GM21723 (cell line): Measurements from ENCODE around the gene SYT7.

ENCODE experiments used
- ATAC-seq: cut with Tn5 transposase; IDR thresholded peaks from one replicate; pipeline ENCODE4 v1.9.1; 2021; ENCODE audit warnings: mild to moderate bottlenecking, moderate library complexity; ENCODE audit not compliant: unreplicated experiment

The SYT7 gene

DNA sequence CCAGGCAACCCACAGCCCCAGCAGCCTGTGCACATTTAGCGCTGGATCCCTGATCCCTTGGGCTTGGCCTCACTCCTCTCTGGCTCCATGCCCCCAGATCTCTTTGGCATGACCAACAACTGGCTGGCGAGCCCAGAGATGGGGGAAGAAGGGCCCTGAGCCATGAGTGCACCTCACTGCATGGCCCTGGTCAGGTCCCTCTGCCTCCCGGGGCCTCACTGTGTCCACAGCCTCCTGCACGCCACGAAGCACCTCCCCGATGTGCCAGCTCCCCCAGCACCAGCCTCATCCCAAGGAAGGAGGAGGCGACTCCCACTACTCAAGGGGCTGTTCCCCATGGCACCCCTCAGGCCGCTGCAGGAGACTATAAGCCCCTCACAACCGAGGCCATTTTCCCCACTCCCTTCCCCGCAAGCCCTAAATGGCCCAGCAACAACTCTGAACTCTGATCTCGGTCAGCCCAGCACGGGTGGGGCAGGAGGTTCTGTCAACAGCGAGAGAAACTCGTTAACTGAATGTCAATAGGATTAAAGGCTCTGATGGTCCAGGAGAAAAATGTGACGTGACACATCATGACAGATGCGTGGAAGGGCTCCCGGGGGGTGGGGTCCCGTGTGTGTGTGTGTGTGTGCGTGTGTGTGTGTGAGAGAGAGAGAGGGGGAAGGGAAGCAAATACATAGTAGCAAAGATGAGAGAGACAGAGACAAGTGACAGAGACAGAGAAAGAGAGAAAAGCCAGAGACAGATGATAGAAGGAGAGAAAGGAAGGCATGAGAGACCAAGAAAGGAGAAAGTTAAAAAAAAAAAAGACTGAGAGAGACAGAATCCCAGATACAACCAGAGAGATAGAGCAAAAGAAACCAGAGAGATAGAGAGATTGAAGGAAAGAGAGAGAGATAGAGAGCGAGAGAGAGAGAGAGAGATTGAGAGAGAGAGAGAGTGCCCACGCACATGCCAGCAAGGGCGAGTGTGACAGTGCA lies 28.4 kb upstream of the SYT7 start:
- no peak for ATAC-seq

DNA sequence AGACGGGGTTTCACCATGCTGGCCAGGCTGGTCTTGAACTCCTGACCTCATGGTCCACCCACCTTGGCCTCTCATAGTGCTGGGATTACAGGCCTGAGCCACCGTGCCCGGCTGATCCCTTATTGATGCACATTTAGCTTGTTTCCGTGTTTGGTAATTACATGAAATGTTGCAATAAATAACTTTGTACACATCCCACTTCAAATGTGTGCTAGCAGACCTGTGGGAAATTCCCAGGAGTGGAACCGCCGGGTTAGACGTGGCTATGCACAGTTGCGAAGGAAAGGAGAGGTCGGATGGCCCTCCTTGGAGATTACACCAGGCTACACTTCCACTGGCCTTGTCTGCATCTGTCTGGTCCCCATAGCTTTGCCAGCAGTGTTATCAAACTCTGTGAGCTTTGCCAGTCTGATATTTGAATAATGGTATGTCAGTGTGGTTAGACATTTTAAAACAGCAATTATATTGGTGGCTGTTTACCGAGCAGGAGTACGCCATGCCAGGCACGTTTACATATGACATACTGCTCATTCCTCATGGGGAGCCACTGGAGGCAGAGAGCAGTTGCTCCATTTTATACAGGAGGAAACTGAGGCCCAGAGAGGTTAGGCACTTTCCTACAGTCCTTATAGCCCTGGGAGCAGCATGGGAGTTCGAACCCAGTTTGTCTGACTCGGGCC lies 27.2 kb upstream of the SYT7 start:
- no peak for ATAC-seq

DNA sequence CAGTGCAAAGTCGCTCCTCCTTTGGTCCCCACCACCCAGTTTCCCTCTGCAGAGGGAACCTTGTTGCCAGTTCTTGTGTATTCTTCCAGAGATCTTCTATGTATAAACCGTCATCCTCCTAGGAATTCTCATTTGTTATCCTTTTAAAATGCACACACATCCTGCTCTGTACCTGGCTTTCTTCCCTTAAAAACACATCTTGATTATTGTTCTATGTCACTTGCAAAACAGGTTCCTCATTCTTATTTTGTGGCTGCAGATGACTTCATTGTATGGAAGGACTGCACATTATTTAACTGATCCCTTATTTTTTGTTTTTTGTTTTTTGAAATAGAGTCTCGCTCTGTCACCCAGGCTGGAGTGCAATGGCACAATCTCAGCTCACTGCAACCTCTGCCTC lies 26.6 kb upstream of the SYT7 start:
- ATAC-seq: no peak

- ATAC-seq: no peak
Measured at GRCh38 chr11:61603667-61604066, 22.8 kb upstream of the SYT7 start.

DNA sequence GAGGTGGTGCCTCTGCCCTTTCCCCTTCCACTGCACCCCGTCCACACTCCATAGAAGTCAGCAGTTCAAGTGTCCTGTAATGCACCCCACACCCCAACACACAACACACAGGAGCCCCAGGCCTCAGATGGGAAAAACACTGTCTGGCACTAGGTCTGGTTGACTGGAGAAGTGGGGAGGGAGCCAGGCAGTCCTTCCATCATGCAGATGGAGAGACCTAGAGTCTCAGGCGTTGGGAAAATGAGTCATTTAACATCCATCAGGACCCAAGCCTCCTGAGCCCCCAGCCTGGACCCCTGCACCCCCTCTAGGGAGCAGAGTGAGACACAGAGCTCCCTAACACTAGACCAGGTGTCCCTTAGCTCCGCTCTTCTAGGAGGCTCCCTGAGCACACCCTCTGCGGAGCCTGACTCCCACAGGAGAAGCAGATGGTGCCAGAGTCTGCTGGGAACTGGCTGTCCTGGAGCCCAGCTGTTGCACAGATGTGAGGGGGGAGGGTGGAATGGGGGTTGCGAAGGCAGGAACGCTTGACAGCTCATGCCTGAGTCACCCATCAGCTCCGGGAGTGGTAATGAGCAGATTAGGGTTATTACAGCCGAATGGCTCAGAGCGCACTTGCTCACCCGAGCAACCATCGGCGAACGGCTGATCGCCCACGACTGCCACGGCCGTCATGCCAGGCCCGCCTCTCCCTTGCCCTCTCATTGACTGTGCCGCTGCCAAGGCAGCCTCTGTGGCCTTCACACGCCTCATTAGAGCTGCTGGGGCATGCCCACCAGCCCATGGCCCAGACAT lies 22.1 kb upstream of the SYT7 start:
- no peak for ATAC-seq

DNA sequence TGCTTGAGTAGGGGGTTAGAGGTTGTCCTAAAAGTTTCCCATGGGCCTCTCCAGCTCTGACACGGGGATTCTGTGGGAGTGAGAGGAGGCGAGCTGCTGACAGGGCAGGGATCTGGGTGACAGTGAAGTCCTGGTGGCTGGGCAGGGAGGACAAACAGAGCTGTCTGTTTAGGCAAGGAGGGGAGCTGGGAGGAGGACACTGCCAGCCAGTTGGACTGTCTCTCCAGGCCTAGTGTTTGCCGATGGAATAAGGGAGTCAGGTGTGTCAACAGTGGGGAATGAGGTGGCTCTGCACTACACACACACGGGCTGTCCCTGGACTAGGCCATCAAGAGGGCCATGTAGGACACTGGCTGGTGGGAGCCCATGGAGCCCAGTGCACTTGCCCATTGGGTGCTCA lies 20.6 kb upstream of the SYT7 start:
- ATAC-seq: no peak

GRCh38 chr11:61599968-61600710 lies 19.3 kb upstream of the SYT7 start:
- ATAC-seq: no peak

GRCh38 chr11:61598886-61599868 lies 18.3 kb upstream of the SYT7 start:
- ATAC-seq: no peak

- no peak for ATAC-seq
Measured at GRCh38 chr11:61598374-61598773, 17.5 kb upstream of the SYT7 start.

GRCh38 chr11:61596990-61597389 lies 16.1 kb upstream of the SYT7 start:
- ATAC-seq: no peak

- ATAC-seq: no peak
Measured at GRCh38 chr11:61596542-61596941, 15.7 kb upstream of the SYT7 start.

DNA sequence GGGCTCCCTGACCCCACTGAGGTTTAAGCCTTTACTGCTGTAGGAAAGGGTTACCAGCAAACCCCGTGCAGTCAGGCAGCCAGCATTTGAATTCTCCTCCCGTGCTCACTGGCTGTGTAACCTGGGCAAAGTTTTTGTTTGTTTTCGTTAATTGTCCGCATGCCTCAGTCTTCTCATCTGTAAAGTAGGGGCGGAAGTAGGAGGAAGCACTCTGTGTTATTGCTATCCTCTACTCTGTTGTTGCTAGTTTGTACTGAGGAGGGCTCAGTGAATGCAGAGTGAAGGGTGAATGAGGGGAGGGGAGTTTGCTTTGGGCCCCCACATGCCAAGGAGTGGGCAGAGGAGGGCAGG lies 14.0 kb upstream of the SYT7 start:
- no peak for ATAC-seq

DNA sequence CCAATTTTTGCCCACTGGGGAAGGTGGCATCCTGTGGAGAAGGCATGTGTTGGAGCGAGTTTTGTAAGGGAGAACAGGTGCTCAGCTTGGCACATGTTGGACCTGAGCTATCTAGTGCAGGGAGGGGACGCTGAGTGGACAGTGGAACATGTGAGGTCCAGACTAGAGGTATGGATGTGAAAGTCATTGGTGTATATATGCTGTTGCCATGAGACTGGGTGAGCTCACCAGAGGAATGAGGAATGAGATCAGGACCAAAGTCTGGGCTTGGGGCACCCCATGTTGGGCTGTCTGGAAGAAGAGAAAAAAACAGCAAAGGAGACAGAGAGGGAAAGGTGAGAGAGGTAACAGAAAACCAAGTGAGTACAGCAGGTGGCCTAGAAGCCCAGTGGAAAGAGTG lies 12.3 kb upstream of the SYT7 start:
- no peak for ATAC-seq

DNA sequence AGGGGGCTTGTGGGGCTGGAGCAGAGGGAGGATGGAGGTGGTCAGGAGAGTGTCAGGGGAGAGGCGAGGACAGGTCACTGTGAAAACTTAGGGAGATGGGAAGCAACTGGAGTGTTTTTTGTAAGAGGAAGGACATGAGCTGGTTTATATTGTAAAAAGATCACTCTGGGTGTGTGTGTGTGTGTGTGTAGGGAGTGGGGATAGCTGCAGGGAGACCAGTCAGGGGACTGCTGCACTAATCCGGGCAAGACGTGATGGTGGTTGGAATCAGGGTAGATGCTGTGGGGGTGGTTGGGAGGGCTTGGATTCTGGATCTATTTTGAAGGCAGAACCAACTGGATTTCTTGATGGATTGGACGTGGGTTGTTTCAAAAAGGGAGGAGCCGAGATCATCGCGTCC lies 11.3 kb upstream of the SYT7 start:
- ATAC-seq: no peak

- no peak for ATAC-seq
Measured at GRCh38 chr11:61589961-61590360, 9.1 kb upstream of the SYT7 start.

- ATAC-seq: no peak
Measured at GRCh38 chr11:61588728-61589191, 7.9 kb upstream of the SYT7 start.

- no peak for ATAC-seq
Measured at GRCh38 chr11:61587951-61588727, 7.3 kb upstream of the SYT7 start.

DNA sequence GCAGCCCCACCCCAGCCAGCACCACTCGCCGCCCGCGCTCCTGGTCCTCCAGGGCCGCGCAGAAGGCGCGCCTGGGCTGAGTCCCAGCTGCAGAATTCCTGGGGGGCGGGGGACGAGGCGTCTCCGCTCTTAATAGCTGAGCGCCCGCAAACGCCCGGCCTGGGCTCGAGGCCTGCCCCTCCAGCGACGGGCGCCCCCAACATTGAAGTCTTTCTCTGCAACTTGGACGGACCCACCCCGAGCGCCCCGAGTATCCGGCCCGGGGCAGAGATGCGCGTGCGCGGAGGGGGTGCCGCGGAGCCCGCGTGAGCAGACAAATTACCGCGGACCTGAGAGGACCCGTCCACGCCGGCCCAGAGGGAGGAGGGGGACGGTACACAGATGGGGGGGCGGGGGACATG lies 6.7 kb upstream of the SYT7 start:
- no peak for ATAC-seq
